ENCODE data around the gene LRMDA. TPM values are rescaled to one million over a fixed set of nuclear protein-coding genes. Genes with fewer than 3 reads are reported as not detected.

LRMDA gene
- total RNA-seq, 3 donors from 2014 or later (not counting 1 experiment from before 2014, with no cell fraction given): 1.4 to 2.4 (median 2.1) TPM

DNA sequence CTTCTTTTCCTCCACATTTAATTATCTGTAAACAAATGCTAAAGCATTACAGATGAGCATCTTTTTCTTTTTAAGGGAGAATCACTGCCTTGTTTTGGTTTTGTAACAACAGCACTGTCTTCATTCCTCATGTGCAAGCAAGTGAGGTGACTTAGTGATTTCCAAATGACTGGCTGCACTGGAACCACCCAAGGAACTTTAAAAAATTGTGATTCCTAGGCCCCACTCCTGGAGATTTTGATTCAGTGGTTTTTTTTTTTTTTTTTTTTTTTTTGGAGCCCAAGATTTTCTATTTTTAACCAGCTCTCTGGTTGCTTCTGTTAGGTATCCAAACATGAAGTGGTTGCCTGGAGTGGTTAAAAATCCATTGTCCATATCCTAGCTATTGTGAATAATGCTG lies 176.2 kb downstream of the LRMDA start:
- no peak for DNase-seq
- Histone ChIP-seq H3K4me3 (ENCODE audit: low read length) (no peak overlapping the region), H3K36me3 (ENCODE audit: control insufficient read depth, insufficient read depth, low read length) (no peaks in the 10 kb centered on the region), H3K4me1 (ENCODE audit: control insufficient read depth, insufficient read depth, low read length) (no peaks in the 10 kb centered on the region), H3K27me3 (ENCODE audit: control insufficient read depth, insufficient read depth, low read length) (no peaks in the 10 kb centered on the region), H3K9me3 (ENCODE audit: control insufficient read depth, insufficient read depth, low read length) (no peaks in the 10 kb centered on the region), H3K27ac (ENCODE audit: low read length) (no peak overlapping the region)
- Mint-ChIP-seq H3K4me1 (no peaks in the 10 kb centered on the region), H3K36me3 (no peaks in the 10 kb centered on the region), H3K27ac (no peak overlapping the region), H3K27me3 (ENCODE audit: low read depth in 2 of 2) (peaks cover 6 to 17% of the 10 kb centered on the region in 2 donors), H3K9me3 (no peaks in the 10 kb centered on the region), H3K4me3 (no peak overlapping the region)
- TF ChIP-seq, protein P1, sequence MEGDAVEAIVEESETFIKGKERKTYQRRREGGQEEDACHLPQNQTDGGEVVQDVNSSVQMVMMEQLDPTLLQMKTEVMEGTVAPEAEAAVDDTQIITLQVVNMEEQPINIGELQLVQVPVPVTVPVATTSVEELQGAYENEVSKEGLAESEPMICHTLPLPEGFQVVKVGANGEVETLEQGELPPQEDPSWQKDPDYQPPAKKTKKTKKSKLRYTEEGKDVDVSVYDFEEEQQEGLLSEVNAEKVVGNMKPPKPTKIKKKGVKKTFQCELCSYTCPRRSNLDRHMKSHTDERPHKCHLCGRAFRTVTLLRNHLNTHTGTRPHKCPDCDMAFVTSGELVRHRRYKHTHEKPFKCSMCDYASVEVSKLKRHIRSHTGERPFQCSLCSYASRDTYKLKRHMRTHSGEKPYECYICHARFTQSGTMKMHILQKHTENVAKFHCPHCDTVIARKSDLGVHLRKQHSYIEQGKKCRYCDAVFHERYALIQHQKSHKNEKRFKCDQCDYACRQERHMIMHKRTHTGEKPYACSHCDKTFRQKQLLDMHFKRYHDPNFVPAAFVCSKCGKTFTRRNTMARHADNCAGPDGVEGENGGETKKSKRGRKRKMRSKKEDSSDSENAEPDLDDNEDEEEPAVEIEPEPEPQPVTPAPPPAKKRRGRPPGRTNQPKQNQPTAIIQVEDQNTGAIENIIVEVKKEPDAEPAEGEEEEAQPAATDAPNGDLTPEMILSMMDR (IDR thresholded peaks at IDR 0.05): no peak
- intact Hi-C loops (cut with micrococcal nuclease): no loop called here
- no peak for ATAC-seq

DNA sequence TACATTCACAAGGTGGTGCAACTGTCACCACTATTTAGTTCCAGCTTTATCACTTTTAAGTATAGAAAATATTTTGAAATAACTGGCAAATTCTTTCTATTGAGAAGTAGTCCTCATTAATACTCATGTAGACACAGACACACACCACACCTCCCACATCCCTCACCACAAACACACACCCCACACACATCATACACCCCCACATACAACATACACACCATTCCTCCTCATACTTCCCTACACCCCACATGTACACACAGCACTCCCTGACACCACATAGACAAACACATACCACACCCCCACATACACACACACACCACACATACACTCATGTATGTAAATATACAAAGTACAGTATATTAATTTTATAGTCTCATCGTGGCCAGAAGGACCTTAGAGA lies 178.8 kb downstream of the LRMDA start:
- Histone ChIP-seq H3K4me1 (ENCODE audit: control insufficient read depth, insufficient read depth, low read length) (no peaks in the 10 kb centered on the region), H3K27ac (ENCODE audit: low read length) (no peak overlapping the region), H3K9me3 (ENCODE audit: control insufficient read depth, insufficient read depth, low read length) (no peaks in the 10 kb centered on the region), H3K4me3 (ENCODE audit: low read length) (no peak overlapping the region), H3K36me3 (ENCODE audit: control insufficient read depth, insufficient read depth, low read length) (no peaks in the 10 kb centered on the region), H3K27me3 (ENCODE audit: control insufficient read depth, insufficient read depth, low read length) (no peaks in the 10 kb centered on the region)
- Mint-ChIP-seq H3K27ac (no peak overlapping the region), H3K9me3 (no peaks in the 10 kb centered on the region), H3K36me3 (no peaks in the 10 kb centered on the region), H3K4me1 (no peaks in the 10 kb centered on the region), H3K4me3 (no peak overlapping the region), H3K27me3 (ENCODE audit: low read depth in 2 of 2) (peaks cover 15 to 16% of the 10 kb centered on the region in 2 donors)
- DNase-seq (no peak), ATAC-seq (no peak)
- intact Hi-C loops (cut with micrococcal nuclease): no loop called here
- 40% methylated on average over 1 of the region's 1 CpG for WGBS (ENCODE audit: insufficient coverage)
- TF ChIP-seq, protein P1 (IDR thresholded peaks at IDR 0.05): no peak

DNA sequence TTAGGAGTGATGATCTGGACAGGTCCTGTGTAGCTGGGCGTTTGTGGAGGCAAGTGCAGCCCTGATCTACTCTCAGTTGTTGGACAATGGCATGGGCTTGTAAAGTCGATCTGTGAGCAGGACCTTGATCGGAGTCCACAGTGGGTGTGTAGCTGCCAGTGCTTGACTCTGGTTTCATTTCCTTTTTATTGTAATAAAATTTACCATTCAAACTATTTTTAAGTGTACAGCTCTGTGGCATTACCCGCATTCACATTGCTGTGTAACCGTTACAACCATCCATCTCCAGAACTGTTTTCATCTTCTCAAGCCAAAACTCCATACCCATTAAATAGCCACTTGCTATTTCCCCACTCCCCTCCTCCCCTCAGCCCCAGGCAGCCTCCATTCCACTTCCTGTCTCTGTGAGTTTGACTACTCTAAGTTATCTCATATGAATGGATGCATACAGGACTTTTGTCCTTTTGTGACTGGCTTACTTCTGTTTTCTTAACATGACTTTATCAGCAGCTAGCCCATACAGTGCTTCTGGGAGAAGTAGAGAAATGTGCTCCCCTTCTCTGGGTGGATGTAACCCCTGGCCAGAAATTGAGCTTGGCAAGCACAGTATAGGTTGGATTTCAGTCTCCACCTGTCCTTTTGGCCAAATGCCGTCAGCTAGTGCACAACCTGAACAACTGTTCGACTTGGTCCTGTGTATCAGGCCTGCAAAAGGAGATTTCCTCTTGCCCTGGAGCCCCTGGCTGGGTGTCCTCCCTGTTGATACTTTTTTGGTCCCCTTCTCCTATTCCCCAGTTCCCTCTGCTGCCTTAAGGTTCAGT lies 180.0 kb downstream of the LRMDA start:
- Mint-ChIP-seq H3K4me3 (no peak overlapping the region), H3K36me3 (no peaks in the 10 kb centered on the region), H3K4me1 (no peaks in the 10 kb centered on the region), H3K27me3 (ENCODE audit: low read depth in 2 of 2) (peaks cover 10 to 15% of the 10 kb centered on the region in 2 donors), H3K27ac (no peak overlapping the region), H3K9me3 (no peaks in the 10 kb centered on the region)
- no peak for DNase-seq
- H3K27me3 ChIP-seq (ENCODE audit: control insufficient read depth, insufficient read depth, low read length): no peaks in the 10 kb centered on the region
- no peaks in the 10 kb centered on the region for H3K36me3 ChIP-seq (ENCODE audit: control insufficient read depth, insufficient read depth, low read length)
- ATAC-seq: no peak
- TF ChIP-seq, protein P1 (IDR thresholded peaks at IDR 0.05): no peak
- H3K4me1 ChIP-seq (ENCODE audit: control insufficient read depth, insufficient read depth, low read length): no peaks in the 10 kb centered on the region
- H3K27ac ChIP-seq (ENCODE audit: low read length): no peak overlapping the region
- no peak overlapping the region for H3K4me3 ChIP-seq (ENCODE audit: low read length)
- intact Hi-C loops (cut with micrococcal nuclease): no loop called here
- no peaks in the 10 kb centered on the region for H3K9me3 ChIP-seq (ENCODE audit: control insufficient read depth, insufficient read depth, low read length)
- 81% methylated on average over 7 of the region's 7 CpGs for whole genome bisulfite sequencing (ENCODE audit: insufficient coverage)

DNA sequence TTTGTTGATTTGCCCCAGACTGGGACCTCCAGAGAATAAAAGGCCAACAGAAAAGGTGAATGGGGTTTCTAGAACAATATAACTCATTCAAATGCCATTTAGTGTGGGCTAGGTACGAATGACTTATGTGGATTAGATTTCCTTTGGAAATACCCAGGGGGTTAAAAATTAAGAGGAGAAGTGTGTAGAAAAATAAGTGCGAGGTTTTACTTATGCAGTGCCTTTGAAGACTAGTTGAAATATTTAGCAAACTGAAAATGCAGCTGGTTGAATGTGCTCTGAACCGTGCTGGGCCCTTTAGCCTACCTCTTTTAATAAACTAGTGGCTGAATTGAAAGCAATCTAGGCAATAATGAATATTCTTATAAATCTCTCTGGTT lies 180.6 kb downstream of the LRMDA start:
- no peaks in the 10 kb centered on the region for H3K9me3 ChIP-seq (ENCODE audit: control insufficient read depth, insufficient read depth, low read length)
- Mint-ChIP-seq H3K4me1 (no peaks in the 10 kb centered on the region), H3K27me3 (ENCODE audit: low read depth in 2 of 2) (peaks cover 10 to 15% of the 10 kb centered on the region in 2 donors), H3K27ac (no peak overlapping the region), H3K9me3 (no peaks in the 10 kb centered on the region), H3K36me3 (no peaks in the 10 kb centered on the region), H3K4me3 (no peak overlapping the region)
- intact Hi-C loops (cut with micrococcal nuclease): no loop called here
- TF ChIP-seq, protein P1 (IDR thresholded peaks at IDR 0.05): no peak
- H3K27me3 ChIP-seq (ENCODE audit: control insufficient read depth, insufficient read depth, low read length): no peaks in the 10 kb centered on the region
- H3K27ac ChIP-seq (ENCODE audit: low read length): no peak overlapping the region
- no peaks in the 10 kb centered on the region for H3K36me3 ChIP-seq (ENCODE audit: control insufficient read depth, insufficient read depth, low read length)
- WGBS (ENCODE audit: insufficient coverage): 55% methylated on average over 3 of the region's 3 CpGs
- ATAC-seq: no peak
- H3K4me3 ChIP-seq (ENCODE audit: low read length): no peak overlapping the region
- DNase-seq: no peak
- no peaks in the 10 kb centered on the region for H3K4me1 ChIP-seq (ENCODE audit: control insufficient read depth, insufficient read depth, low read length)

Measured in natural killer cell (primary cell).